ENCODE data around the gene SHC3.

The SHC3 gene

DNA sequence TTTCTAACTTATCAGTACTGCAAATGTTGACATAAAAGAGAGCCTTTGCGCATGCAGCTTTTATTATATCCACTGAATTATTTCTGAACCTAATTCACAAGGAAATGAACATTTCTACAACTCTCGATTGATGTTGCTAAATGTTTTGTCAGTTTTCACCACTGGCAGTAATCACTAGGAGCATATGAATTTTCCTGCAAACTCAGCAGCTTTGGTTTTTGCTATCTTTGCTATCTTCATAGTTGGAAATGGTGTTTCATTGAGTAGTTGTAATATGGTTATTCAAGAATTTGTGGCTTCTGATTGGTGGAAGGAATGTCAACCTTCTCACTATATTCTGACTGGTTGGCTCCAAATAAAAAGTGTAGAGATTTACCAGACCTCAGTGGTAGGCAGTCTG is 8.9 kb upstream of the SHC3 start:
- TF ChIP-seq SIN3A (IDR thresholded peaks at IDR 0.05; ENCODE audit: borderline replicate concordance, insufficient read depth, low read length) = no peak
- TF ChIP-seq TAF1 (IDR thresholded peaks at IDR 0.05; ENCODE audit: borderline replicate concordance, insufficient read depth, low read length) = no peak
- TF ChIP-seq POLR2AphosphoS5 (IDR thresholded peaks at IDR 0.05; ENCODE audit: low read depth, low read length) = no peak
- TF ChIP-seq FOXP2 (optimal IDR thresholded peaks at IDR 0.05; ENCODE audit: borderline replicate concordance, extremely low read depth, extremely low read length, insufficient read depth) = no peak
- TF ChIP-seq, protein P1, sequence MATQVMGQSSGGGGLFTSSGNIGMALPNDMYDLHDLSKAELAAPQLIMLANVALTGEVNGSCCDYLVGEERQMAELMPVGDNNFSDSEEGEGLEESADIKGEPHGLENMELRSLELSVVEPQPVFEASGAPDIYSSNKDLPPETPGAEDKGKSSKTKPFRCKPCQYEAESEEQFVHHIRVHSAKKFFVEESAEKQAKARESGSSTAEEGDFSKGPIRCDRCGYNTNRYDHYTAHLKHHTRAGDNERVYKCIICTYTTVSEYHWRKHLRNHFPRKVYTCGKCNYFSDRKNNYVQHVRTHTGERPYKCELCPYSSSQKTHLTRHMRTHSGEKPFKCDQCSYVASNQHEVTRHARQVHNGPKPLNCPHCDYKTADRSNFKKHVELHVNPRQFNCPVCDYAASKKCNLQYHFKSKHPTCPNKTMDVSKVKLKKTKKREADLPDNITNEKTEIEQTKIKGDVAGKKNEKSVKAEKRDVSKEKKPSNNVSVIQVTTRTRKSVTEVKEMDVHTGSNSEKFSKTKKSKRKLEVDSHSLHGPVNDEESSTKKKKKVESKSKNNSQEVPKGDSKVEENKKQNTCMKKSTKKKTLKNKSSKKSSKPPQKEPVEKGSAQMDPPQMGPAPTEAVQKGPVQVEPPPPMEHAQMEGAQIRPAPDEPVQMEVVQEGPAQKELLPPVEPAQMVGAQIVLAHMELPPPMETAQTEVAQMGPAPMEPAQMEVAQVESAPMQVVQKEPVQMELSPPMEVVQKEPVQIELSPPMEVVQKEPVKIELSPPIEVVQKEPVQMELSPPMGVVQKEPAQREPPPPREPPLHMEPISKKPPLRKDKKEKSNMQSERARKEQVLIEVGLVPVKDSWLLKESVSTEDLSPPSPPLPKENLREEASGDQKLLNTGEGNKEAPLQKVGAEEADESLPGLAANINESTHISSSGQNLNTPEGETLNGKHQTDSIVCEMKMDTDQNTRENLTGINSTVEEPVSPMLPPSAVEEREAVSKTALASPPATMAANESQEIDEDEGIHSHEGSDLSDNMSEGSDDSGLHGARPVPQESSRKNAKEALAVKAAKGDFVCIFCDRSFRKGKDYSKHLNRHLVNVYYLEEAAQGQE (IDR thresholded peaks at IDR 0.05; ENCODE audit: insufficient read depth in 1 of 2, low read depth in 2 of 2, low read length in 2 of 2) = no peak

DNA sequence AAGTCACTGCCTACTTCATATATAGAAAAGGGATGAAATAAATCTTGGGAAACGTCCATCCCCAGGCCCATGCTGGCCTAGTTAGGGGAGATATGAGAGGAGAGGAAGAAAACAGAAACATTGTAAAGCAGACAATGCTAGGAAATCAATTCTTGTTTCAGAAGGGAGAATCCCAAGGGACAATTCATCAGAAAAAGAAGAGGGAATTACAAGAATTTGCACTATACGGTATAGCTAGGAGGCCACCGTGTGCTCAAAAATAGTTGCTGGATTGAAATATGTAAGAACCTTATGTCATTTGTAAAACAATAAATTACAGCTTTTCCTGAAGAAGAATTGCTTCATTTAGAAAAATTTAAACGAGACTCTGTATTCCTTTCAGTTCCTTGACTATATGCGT is 8.3 kb upstream of the SHC3 start:
- TF ChIP-seq, protein P1 (IDR thresholded peaks at IDR 0.05; ENCODE audit: insufficient read depth in 1 of 2, low read depth in 2 of 2, low read length in 2 of 2) = no peak
- TF ChIP-seq FOXP2 (optimal IDR thresholded peaks at IDR 0.05; ENCODE audit: borderline replicate concordance, extremely low read depth, extremely low read length, insufficient read depth) = no peak

DNA sequence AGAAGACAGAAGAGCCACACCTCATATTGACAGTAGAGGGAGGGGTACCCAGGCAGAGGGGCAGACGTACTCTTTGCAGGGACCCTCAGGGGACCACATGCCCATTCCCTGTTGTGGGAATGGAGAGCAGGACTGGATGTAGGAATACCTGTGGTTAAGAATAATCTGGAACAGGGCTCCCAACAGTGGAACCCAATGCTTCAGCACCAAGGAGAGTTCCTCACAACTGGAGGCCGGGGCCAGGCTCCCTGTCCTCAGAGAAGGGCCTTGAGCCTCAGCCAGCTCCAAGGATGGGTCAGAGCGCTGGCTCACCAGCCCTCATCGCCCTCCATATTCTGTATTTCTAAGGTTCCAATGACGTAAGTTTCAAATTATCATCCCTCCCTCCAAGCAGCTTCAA is 7.4 kb upstream of the SHC3 start:
- TF ChIP-seq FOXP2 (optimal IDR thresholded peaks at IDR 0.05; ENCODE audit: borderline replicate concordance, extremely low read depth, extremely low read length, insufficient read depth) = no peak
- TF ChIP-seq, protein P1 (IDR thresholded peaks at IDR 0.05; ENCODE audit: insufficient read depth in 1 of 2, low read depth in 2 of 2, low read length in 2 of 2) = peak; percentile 95 to 97
- TF ChIP-seq SIN3A (IDR thresholded peaks at IDR 0.05; ENCODE audit: borderline replicate concordance, insufficient read depth, low read length) = 0 out of 2 replicates have a peak, but pooled peaks have one; percentile 24

DNA sequence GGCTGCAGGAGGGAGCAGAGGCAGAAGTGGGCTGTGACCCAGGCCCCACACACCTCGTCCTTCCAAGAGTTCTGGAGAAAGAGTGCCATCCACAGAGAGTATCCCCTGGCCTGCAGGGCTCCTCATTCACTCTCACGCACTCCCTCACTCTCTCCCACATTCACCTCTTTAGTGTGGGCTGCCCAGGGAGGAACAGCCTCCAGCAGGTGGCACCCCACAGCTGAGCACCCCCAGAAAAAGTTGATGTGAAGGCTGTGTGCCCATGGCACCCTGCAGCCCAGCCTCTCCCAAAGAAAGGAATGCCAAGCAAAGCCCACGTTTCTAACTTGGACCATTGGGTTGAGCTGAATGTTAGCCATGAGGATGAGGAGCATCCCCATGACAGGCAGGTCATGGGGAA is 4.5 kb upstream of the SHC3 start:
- TF ChIP-seq, protein P1 (IDR thresholded peaks at IDR 0.05; ENCODE audit: insufficient read depth in 1 of 2, low read depth in 2 of 2, low read length in 2 of 2) = no peak
- TF ChIP-seq SIN3A (IDR thresholded peaks at IDR 0.05; ENCODE audit: borderline replicate concordance, insufficient read depth, low read length) = no peak
- TF ChIP-seq FOXP2 (optimal IDR thresholded peaks at IDR 0.05; ENCODE audit: borderline replicate concordance, extremely low read depth, extremely low read length, insufficient read depth) = no peak
- TF ChIP-seq POLR2AphosphoS5 (IDR thresholded peaks at IDR 0.05; ENCODE audit: low read depth, low read length) = no peak
- no peak for TF ChIP-seq TAF1 (IDR thresholded peaks at IDR 0.05; ENCODE audit: borderline replicate concordance, insufficient read depth, low read length)

DNA sequence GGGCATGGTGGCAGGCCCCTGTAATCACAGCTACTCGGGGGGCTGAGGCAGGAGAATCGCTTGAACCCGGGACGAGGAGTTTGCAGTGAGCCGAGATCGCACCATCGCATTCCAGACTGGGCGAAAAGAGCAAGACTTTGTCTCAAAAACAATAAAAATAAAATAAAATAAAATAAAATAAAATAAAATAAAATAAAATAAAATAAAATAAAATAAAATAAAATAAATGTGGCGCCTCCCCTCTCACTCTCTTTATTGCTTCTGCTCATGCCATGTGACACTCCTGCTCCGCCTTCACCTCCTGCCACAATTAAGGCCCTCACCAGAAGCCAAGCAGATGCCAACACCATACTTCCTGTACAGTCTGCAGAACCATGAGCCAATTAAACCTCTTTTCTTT is 3.8 kb upstream of the SHC3 start:
- TF ChIP-seq POLR2AphosphoS5 (IDR thresholded peaks at IDR 0.05; ENCODE audit: low read depth, low read length) = no peak
- no peak for TF ChIP-seq FOXP2 (optimal IDR thresholded peaks at IDR 0.05; ENCODE audit: borderline replicate concordance, extremely low read depth, extremely low read length, insufficient read depth)
- no peak for TF ChIP-seq SIN3A (IDR thresholded peaks at IDR 0.05; ENCODE audit: borderline replicate concordance, insufficient read depth, low read length)
- no peak for TF ChIP-seq TAF1 (IDR thresholded peaks at IDR 0.05; ENCODE audit: borderline replicate concordance, insufficient read depth, low read length)
- TF ChIP-seq, protein P1 (IDR thresholded peaks at IDR 0.05; ENCODE audit: insufficient read depth in 1 of 2, low read depth in 2 of 2, low read length in 2 of 2) = no peak
